DOHH2 (cell line): Measurements from ENCODE around the gene CARMIL1.

ENCODE experiments used
- CTCF ChIP-seq: fragments of 200-600 bp; sonication (generic); IDR thresholded peaks from one replicate; pipeline ENCODE4 v1.5.1; 2014; ENCODE audit warnings: antibody characterized with exemption, mild to moderate bottlenecking, low read depth, low read length; ENCODE audit not compliant: poor library complexity, severe bottlenecking
- EZH2phosphoT487 ChIP-seq: fragments of 200-600 bp; sonication (generic); IDR thresholded peaks from 2 replicates; pipeline ENCODE4 v1.6.1; 2017; ENCODE audit warnings: borderline replicate concordance, mild to moderate bottlenecking, antibody characterized with exemption, low read length, moderate library complexity, mixed read lengths

- TF ChIP-seq CTCF (no peak), EZH2phosphoT487 (no peak)
These were observed 148.4 kb downstream of the CARMIL1 start for GRCh38 chr6:25427549-25427948.
